Placental pericyte (primary cell): ENCODE measurements around the gene B4GALT6. TPM values are rescaled to one million over a fixed set of nuclear protein-coding genes. Genes with fewer than 3 reads are reported as not detected.

Experiments
- total RNA-seq: library from RNA; depleted of rRNA; stranded (reverse); fragments of >200 nt; gene quantifications from 2 replicates; pipeline ENCODE4 v1.2.3, GENCODE V29; 2012

The B4GALT6 gene
- 6.1 and 9.3 TPM in 2 replicates for total RNA-seq

DNA sequence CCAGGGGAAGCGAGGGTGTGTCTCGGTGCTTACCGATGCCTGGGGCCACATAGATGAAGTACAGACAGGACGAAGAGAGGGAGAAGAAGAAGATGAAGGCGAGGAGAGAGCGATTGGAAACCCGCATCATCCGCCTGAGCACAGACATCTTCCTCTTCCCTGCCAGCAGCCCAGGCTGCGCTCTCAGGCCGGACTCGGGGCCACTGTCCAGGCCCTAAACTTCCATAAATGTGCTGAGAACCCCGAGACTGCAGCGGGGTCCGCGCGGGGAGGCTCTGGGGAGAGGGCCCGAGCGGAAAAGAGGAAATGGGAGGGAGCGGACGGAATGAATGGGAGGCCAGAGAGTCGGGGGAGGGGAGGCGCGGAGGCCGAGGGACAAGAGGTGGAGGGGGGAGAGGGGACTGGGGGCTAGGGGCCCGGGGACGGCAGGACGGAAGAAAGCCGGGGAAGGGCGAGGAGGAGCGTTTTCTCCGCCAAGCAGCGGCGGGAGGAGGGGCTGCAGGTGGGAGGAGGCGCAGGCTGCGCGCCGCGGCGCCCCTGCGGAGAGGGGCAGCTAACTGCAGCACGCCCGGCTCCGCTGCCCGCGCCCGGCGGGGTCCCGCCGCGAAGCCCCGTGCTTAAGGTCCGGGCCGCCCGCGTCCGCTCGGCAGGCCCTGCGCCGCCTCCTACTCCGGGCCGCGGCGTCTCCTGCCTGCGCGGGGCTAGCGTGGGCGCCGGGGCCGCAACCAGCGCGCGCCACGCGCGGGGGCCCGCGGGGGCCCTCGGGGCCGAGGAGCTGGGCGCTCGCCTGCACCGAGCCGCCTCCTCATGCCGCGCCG lies at the start of gene B4GALT6:
Gene B4GALT6 (minus strand): TSS at position 303 of the 818 bp plus-strand sequence. CDS start 155 bp downstream, at position 148.

GRCh38 chr18:31591628-31592027 lies 92.8 kb downstream of the B4GALT6 start, which contains the start of gene TTR:
TTR (plus strand) TSS chr18:31591877; CDS start chr18:31591903, 26 bp downstream.

Other genes starting within 250 kb of the B4GALT6 start
- under 0.01 TPM in 2 replicates for gene DSG3, start 236.8 kb downstream of the B4GALT6 start, total RNA-seq
- gene DSG2, start 186.4 kb downstream of the B4GALT6 start, total RNA-seq = 12.5 and 32.4 TPM in 2 replicates
- gene TTR, start 92.7 kb downstream of the B4GALT6 start, total RNA-seq = not detected in 2 replicates
- gene SLC25A52, start 76.3 kb upstream of the B4GALT6 start, total RNA-seq = 0.14 TPM in 1 of 2 replicates, not detected in the other